Measurements from ENCODE around the gene AIPL1.

- no peak for TF ChIP-seq POLR2AphosphoS5 (IDR thresholded peaks at IDR 0.05; ENCODE audit: low read depth, low read length)
- no peak for TF ChIP-seq TAF1 (IDR thresholded peaks at IDR 0.05; ENCODE audit: borderline replicate concordance, insufficient read depth, low read length)
Observed at GRCh38 chr17:6408276-6408675, 26.6 kb downstream of the AIPL1 start.
